Measurements from ENCODE around the gene THAP7.
A peak's percentile ranks its signal among the peaks of the same experiment; 100 is the strongest.
"Not testable (repeated sequence)": the region's sequence is repeated elsewhere in the genome, so short reads cannot be mapped to it uniquely, and the experiment has no call there.

Gene THAP7

GRCh38 chr22:21001601-21002325, at the start of gene THAP7:
Gene THAP7, minus strand, starts transcription at chr22:21002118. Its CDS starts 207 bp downstream, at chr22:21001911.
- DNase-seq (ENCODE audit: low read depth in 3 of 3): peak; percentile 94 to 95 (median 95)

- DNase-seq (ENCODE audit: low read depth in 3 of 3): no peak
These were observed 49.4 kb upstream of the THAP7 start for GRCh38 chr22:21051145-21051830.

GRCh38 chr22:21048965-21049364, 47.0 kb upstream of the THAP7 start:
- DNase-seq (ENCODE audit: low read depth in 3 of 3): not testable (repeated sequence)

GRCh38 chr22:21048448-21048847, 46.5 kb upstream of the THAP7 start:
- not testable (repeated sequence) for DNase-seq (ENCODE audit: low read depth in 3 of 3)

GRCh38 chr22:21047730-21048129, 45.8 kb upstream of the THAP7 start:
- DNase-seq (ENCODE audit: low read depth in 3 of 3): no peak

GRCh38 chr22:21047035-21047661, 45.2 kb upstream of the THAP7 start:
- no peak for DNase-seq (ENCODE audit: low read depth in 3 of 3)

- DNase-seq (ENCODE audit: low read depth in 3 of 3): peak; percentile 43 to 72 (median 54)
These were observed 43.8 kb upstream of the THAP7 start, which contains the start of gene LRRC74B for GRCh38 chr22:21045585-21046294. Gene LRRC74B, plus strand, starts transcription at chr22:21045946. Its CDS starts 41 bp downstream, at chr22:21045987.

- no peak for DNase-seq (ENCODE audit: low read depth in 3 of 3)
These were observed 43.1 kb upstream of the THAP7 start for GRCh38 chr22:21044931-21045584.

- DNase-seq (ENCODE audit: low read depth in 3 of 3): no peak
These were observed 42.1 kb upstream of the THAP7 start for GRCh38 chr22:21043860-21044535.

- no peak for DNase-seq (ENCODE audit: low read depth in 3 of 3)
These were observed 41.3 kb upstream of the THAP7 start for GRCh38 chr22:21042978-21043859.

GRCh38 chr22:21041937-21042336, 40.0 kb upstream of the THAP7 start:
- no peak for DNase-seq (ENCODE audit: low read depth in 3 of 3)

GRCh38 chr22:21039158-21039557, 37.2 kb upstream of the THAP7 start:
- DNase-seq (ENCODE audit: low read depth in 3 of 3): not testable (repeated sequence)

- DNase-seq (ENCODE audit: low read depth in 3 of 3): no peak
These were observed 36.5 kb upstream of the THAP7 start for GRCh38 chr22:21038405-21038804.

- no peak for DNase-seq (ENCODE audit: low read depth in 3 of 3)
These were observed 33.1 kb upstream of the THAP7 start for GRCh38 chr22:21034989-21035388.

GRCh38 chr22:21033895-21034294, 32.0 kb upstream of the THAP7 start:
- DNase-seq (ENCODE audit: low read depth in 3 of 3): no peak

- DNase-seq (ENCODE audit: low read depth in 3 of 3): no peak
These were observed 31.2 kb upstream of the THAP7 start for GRCh38 chr22:21032868-21033688.

- no peak for DNase-seq (ENCODE audit: low read depth in 3 of 3)
These were observed 30.3 kb upstream of the THAP7 start, which contains the start of gene SLC7A4 for GRCh38 chr22:21032037-21032867. Gene SLC7A4, minus strand, starts transcription at chr22:21032561. Its CDS starts 749 bp downstream, at chr22:21031812.

- no peak for DNase-seq (ENCODE audit: low read depth in 3 of 3)
These were observed 29.7 kb upstream of the THAP7 start for GRCh38 chr22:21031545-21032036.
